Measurements from ENCODE around the gene APOBEC3B.
"Not testable (repeated sequence)": the region's sequence is repeated elsewhere in the genome, so short reads cannot be mapped to it uniquely, and the experiment has no call there.

Gene APOBEC3B

GRCh38 chr22:39012533-39013511 lies 30.7 kb downstream of the APOBEC3B start:
- Histone ChIP-seq H3K4me3 (ENCODE audit: low read depth in 1 of 2, low read length in 2 of 2) (no peak overlapping the region), H3K9ac (ENCODE audit: low read depth in 1 of 2, low read length in 2 of 2) (no peak overlapping the region), H3K9me3 (ENCODE audit: control insufficient read depth in 1 of 2, low read length in 2 of 2) (no peaks in the 10 kb centered on the region), H3K27me3 (ENCODE audit: control insufficient read depth in 1 of 2, insufficient read depth in 2 of 2, low read length in 2 of 2) (no peaks in the 10 kb centered on the region), H3K27ac (ENCODE audit: low read depth, low read length) (no peak overlapping the region), H3K36me3 (ENCODE audit: control insufficient read depth in 1 of 2, insufficient read depth in 2 of 2, low read length in 2 of 2) (no peaks in the 10 kb centered on the region), H3K4me1 (ENCODE audit: control insufficient read depth in 1 of 2, insufficient read depth in 2 of 2, low read length in 2 of 2) (peaks cover 5 to 14% of the 10 kb centered on the region in 2 donors)

- Histone ChIP-seq H3K4me1 (ENCODE audit: control insufficient read depth in 1 of 2, insufficient read depth in 2 of 2, low read length in 2 of 2) (peaks cover 5 to 14% of the 10 kb centered on the region in 2 donors), H3K27ac (ENCODE audit: low read depth, low read length) (peak overlapping the region; percentile 57), H3K9ac (ENCODE audit: low read depth in 1 of 2, low read length in 2 of 2) (peak overlapping the region; percentile 63 to 65), H3K4me3 (ENCODE audit: low read depth in 1 of 2, low read length in 2 of 2) (peak overlapping the region; percentile 68 to 70)
- not testable (repeated sequence) for H3K9me3 ChIP-seq (ENCODE audit: control insufficient read depth in 1 of 2, low read length in 2 of 2); H3K27me3 ChIP-seq (ENCODE audit: control insufficient read depth in 1 of 2, insufficient read depth in 2 of 2, low read length in 2 of 2); H3K36me3 ChIP-seq (ENCODE audit: control insufficient read depth in 1 of 2, insufficient read depth in 2 of 2, low read length in 2 of 2)
Measured at GRCh38 chr22:39013561-39013941, 31.4 kb downstream of the APOBEC3B start.

- Histone ChIP-seq H3K4me3 (ENCODE audit: low read depth in 1 of 2, low read length in 2 of 2) (peak within 1 kb of the TSS; percentile 68 to 70), H3K9ac (ENCODE audit: low read depth in 1 of 2, low read length in 2 of 2) (peak within 1 kb of the TSS; percentile 65 to 73), H3K36me3 (ENCODE audit: control insufficient read depth in 1 of 2, insufficient read depth in 2 of 2, low read length in 2 of 2) (no peaks in the 10 kb centered on the region), H3K27me3 (ENCODE audit: control insufficient read depth in 1 of 2, insufficient read depth in 2 of 2, low read length in 2 of 2) (no peaks in the 10 kb centered on the region), H3K27ac (ENCODE audit: low read depth, low read length) (peak within 1 kb of the TSS; percentile 57), H3K4me1 (ENCODE audit: control insufficient read depth in 1 of 2, insufficient read depth in 2 of 2, low read length in 2 of 2) (peaks cover 5 to 14% of the 10 kb centered on the region in 2 donors), H3K9me3 (ENCODE audit: control insufficient read depth in 1 of 2, low read length in 2 of 2) (no peaks in the 10 kb centered on the region)
Measured at GRCh38 chr22:39013942-39014722, 32.0 kb downstream of the APOBEC3B start, which contains the start of gene APOBEC3C. APOBEC3C (plus strand) TSS chr22:39014257; CDS start chr22:39014363, 106 bp downstream.

GRCh38 chr22:39014723-39015121 lies 32.6 kb downstream of the APOBEC3B start:
- peaks cover 5 to 14% of the 10 kb centered on the region in 2 donors for H3K4me1 ChIP-seq (ENCODE audit: control insufficient read depth in 1 of 2, insufficient read depth in 2 of 2, low read length in 2 of 2)
- H3K9me3 ChIP-seq (ENCODE audit: control insufficient read depth in 1 of 2, low read length in 2 of 2); H3K36me3 ChIP-seq (ENCODE audit: control insufficient read depth in 1 of 2, insufficient read depth in 2 of 2, low read length in 2 of 2); H3K27me3 ChIP-seq (ENCODE audit: control insufficient read depth in 1 of 2, insufficient read depth in 2 of 2, low read length in 2 of 2): not testable (repeated sequence)
- H3K27ac ChIP-seq (ENCODE audit: low read depth, low read length): peak overlapping the region; percentile 57
- H3K4me3 ChIP-seq (ENCODE audit: low read depth in 1 of 2, low read length in 2 of 2): peak overlapping the region; percentile 68 to 70
- peak overlapping the region; percentile 4 to 65 for H3K9ac ChIP-seq (ENCODE audit: low read depth in 1 of 2, low read length in 2 of 2)

GRCh38 chr22:39016592-39016991 lies 34.4 kb downstream of the APOBEC3B start:
- Histone ChIP-seq H3K4me1 (ENCODE audit: control insufficient read depth in 1 of 2, insufficient read depth in 2 of 2, low read length in 2 of 2) (peaks cover 5 to 14% of the 10 kb centered on the region in 2 donors), H3K9ac (ENCODE audit: low read depth in 1 of 2, low read length in 2 of 2) (no peak overlapping the region), H3K36me3 (ENCODE audit: control insufficient read depth in 1 of 2, insufficient read depth in 2 of 2, low read length in 2 of 2) (no peaks in the 10 kb centered on the region), H3K27me3 (ENCODE audit: control insufficient read depth in 1 of 2, insufficient read depth in 2 of 2, low read length in 2 of 2) (no peaks in the 10 kb centered on the region), H3K9me3 (ENCODE audit: control insufficient read depth in 1 of 2, low read length in 2 of 2) (no peaks in the 10 kb centered on the region), H3K27ac (ENCODE audit: low read depth, low read length) (no peak overlapping the region), H3K4me3 (ENCODE audit: low read depth in 1 of 2, low read length in 2 of 2) (no peak overlapping the region)

- Histone ChIP-seq H3K9me3 (ENCODE audit: control insufficient read depth in 1 of 2, low read length in 2 of 2) (no peaks in the 10 kb centered on the region), H3K36me3 (ENCODE audit: control insufficient read depth in 1 of 2, insufficient read depth in 2 of 2, low read length in 2 of 2) (no peaks in the 10 kb centered on the region), H3K9ac (ENCODE audit: low read depth in 1 of 2, low read length in 2 of 2) (no peak overlapping the region), H3K4me1 (ENCODE audit: control insufficient read depth in 1 of 2, insufficient read depth in 2 of 2, low read length in 2 of 2) (peaks cover 5 to 18% of the 10 kb centered on the region in 2 donors), H3K4me3 (ENCODE audit: low read depth in 1 of 2, low read length in 2 of 2) (no peak overlapping the region), H3K27me3 (ENCODE audit: control insufficient read depth in 1 of 2, insufficient read depth in 2 of 2, low read length in 2 of 2) (no peaks in the 10 kb centered on the region), H3K27ac (ENCODE audit: low read depth, low read length) (no peak overlapping the region)
Measured at GRCh38 chr22:39017596-39018365, 35.6 kb downstream of the APOBEC3B start.

- not testable (repeated sequence) for H3K9ac ChIP-seq (ENCODE audit: low read depth in 1 of 2, low read length in 2 of 2); H3K27me3 ChIP-seq (ENCODE audit: control insufficient read depth in 1 of 2, insufficient read depth in 2 of 2, low read length in 2 of 2); H3K9me3 ChIP-seq (ENCODE audit: control insufficient read depth in 1 of 2, low read length in 2 of 2); H3K27ac ChIP-seq (ENCODE audit: low read depth, low read length); H3K36me3 ChIP-seq (ENCODE audit: control insufficient read depth in 1 of 2, insufficient read depth in 2 of 2, low read length in 2 of 2)
- Histone ChIP-seq H3K4me3 (ENCODE audit: low read depth in 1 of 2, low read length in 2 of 2) (peak overlapping the region in 1 of 2 donors; percentile 54), H3K4me1 (ENCODE audit: control insufficient read depth in 1 of 2, insufficient read depth in 2 of 2, low read length in 2 of 2) (peaks cover 5 to 17% of the 10 kb centered on the region in 2 donors)
Measured at GRCh38 chr22:39020021-39020651, 38.0 kb downstream of the APOBEC3B start.

- H3K36me3 ChIP-seq (ENCODE audit: control insufficient read depth in 1 of 2, insufficient read depth in 2 of 2, low read length in 2 of 2): peaks cover 0 to 10% of the 10 kb centered on the region in 2 donors
- peak overlapping the region; percentile 69 to 77 for H3K4me3 ChIP-seq (ENCODE audit: low read depth in 1 of 2, low read length in 2 of 2)
- peaks cover 0 to 15% of the 10 kb centered on the region in 2 donors for H3K4me1 ChIP-seq (ENCODE audit: control insufficient read depth in 1 of 2, insufficient read depth in 2 of 2, low read length in 2 of 2)
- peak overlapping the region; percentile 62 to 74 for H3K9ac ChIP-seq (ENCODE audit: low read depth in 1 of 2, low read length in 2 of 2)
- H3K27me3 ChIP-seq (ENCODE audit: control insufficient read depth in 1 of 2, insufficient read depth in 2 of 2, low read length in 2 of 2): no peaks in the 10 kb centered on the region
- peak overlapping the region; percentile 22 for H3K27ac ChIP-seq (ENCODE audit: low read depth, low read length)
- no peaks in the 10 kb centered on the region for H3K9me3 ChIP-seq (ENCODE audit: control insufficient read depth in 1 of 2, low read length in 2 of 2)
Measured at GRCh38 chr22:39021552-39022250, 39.6 kb downstream of the APOBEC3B start.
